HCT116 (cell line): ENCODE results near the gene SF3B1. TPM values are rescaled to one million over a fixed set of nuclear protein-coding genes. Genes with fewer than 3 reads are reported as not detected.

Experiments used
- ATAC-seq: fragments of 200-7000 bp; cut with Tn5 transposase; 2 replicates; pipeline ENCODE4 v1.9.1; 2020; ENCODE audit warnings: mild to moderate bottlenecking, moderate library complexity
- BruUV-seq: library from RNA; stranded (reverse); fragments of 400-500 nt; replicated peaks from 2 replicates; lab custom pipeline; 2021; lab: Mats Ljungman, UMichigan
- CTCF ChIA-PET: fragments of 300-600 bp; sonication (Branson Sonifier 250); formaldehyde crosslinking; loops from one replicate; lab custom pipeline; 2021; ENCODE audit warnings: antibody characterized with exemption; lab: Charles Lee
- POLR2A ChIA-PET: fragments of 300-600, 350-600 bp; sonication (Branson Sonifier 250); formaldehyde crosslinking; loops from one replicate; lab custom pipeline; 2021; ENCODE audit warnings: antibody characterized with exemption; lab: Charles Lee
- RAD21 ChIA-PET, 2 experiments: fragments of 300-600 bp; sonication (Branson Sonifier 250); formaldehyde crosslinking; loops; one replicate each; lab custom pipeline; 2023; ENCODE audit warnings: low total read pairs in 2 of 2; ENCODE audit not compliant: uncharacterized antibody in 2 of 2, unreplicated experiment in 2 of 2, low non-redundant PET in 1 of 2; lab: Charles Lee
- DNase-seq: peaks from one replicate; pipeline ENCODE4 v3.0.0-alpha.2; 2010; ENCODE audit warnings: low read depth, low spot score
- H2AFZ ChIP-seq: fragments of 200-600 bp; shearing (Covaris generic), sonication (generic); 2 replicates; pipeline ENCODE4 v1.6.1; 2017; ENCODE audit warnings: low read depth, mixed run types, mixed read lengths, antibody characterized with exemption, low read length; ENCODE audit not compliant: poor library complexity, severe bottlenecking
- H3K27ac ChIP-seq: 2 replicates; pipeline ENCODE4 v1.5.1; 2012; ENCODE audit warnings: low read depth, low read length
- H3K27me3 ChIP-seq: fragments of 200-600 bp; sonication (generic); 2 replicates; pipeline ENCODE4 v1.6.1; 2016; ENCODE audit warnings: mixed run types, low read length, mixed read lengths; ENCODE audit not compliant: insufficient read depth
- H3K36me3 ChIP-seq, 2 experiments: fragments of 200-500 bp in 1 of 2; fragments of 200-600 bp in 1 of 2; sonication (Bioruptor generic) in 1 of 2; sonication (generic) in 1 of 2; 2 replicates each; pipeline versions ENCODE4 v1.5.1 to v1.6.1; 2014 to 2016; ENCODE audit warnings: low read length in 2 of 2, inconsistent platforms in 1 of 2, mixed read lengths in 1 of 2, mixed run types in 1 of 2; ENCODE audit not compliant: insufficient read depth in 2 of 2, control insufficient read depth in 1 of 2
- H3K4me1 ChIP-seq, 2 experiments: fragments of 200-600 bp in 1 of 2; sonication (generic) in 1 of 2; 2 replicates each; pipeline versions ENCODE4 v1.5.1 to v1.6.1; 2012 to 2017; ENCODE audit warnings: low read length in 2 of 2, inconsistent platforms in 1 of 2, mild to moderate bottlenecking in 1 of 2, mixed read lengths in 1 of 2, mixed run types in 1 of 2, moderate library complexity in 1 of 2; ENCODE audit not compliant: insufficient read depth in 2 of 2, control insufficient read depth in 1 of 2
- H3K4me2 ChIP-seq: fragments of 200-600 bp; sonication (generic); 2 replicates; pipeline ENCODE4 v1.6.1; 2017; ENCODE audit warnings: mixed run types, low read length, mixed read lengths
- H3K4me3 ChIP-seq, 2 experiments: fragments of 200-600 bp in 1 of 2; sonication (generic) in 1 of 2; replicated peaks in 1 of 2; 2 replicates each; pipeline ENCODE4 v1.5.1; 2011 to 2016; ENCODE audit warnings: low read length in 2 of 2, control low read depth in 1 of 2, low read depth in 1 of 2, mild to moderate bottlenecking in 1 of 2, mixed read lengths in 1 of 2, mixed run types in 1 of 2
- H3K79me2 ChIP-seq: fragments of 200-600 bp; sonication (generic); 2 replicates; pipeline ENCODE4 v1.6.1; 2017; ENCODE audit warnings: mild to moderate bottlenecking, mixed run types, low read length, moderate library complexity, mixed read lengths; ENCODE audit not compliant: insufficient read depth
- H3K9ac ChIP-seq: fragments of 200-600 bp; sonication (generic); 2 replicates; pipeline ENCODE4 v1.6.1; 2016; ENCODE audit warnings: low read length, mixed read lengths
- H3K9me2 ChIP-seq: fragments of 200-600 bp; sonication (generic), shearing (Covaris generic); 2 replicates; pipeline ENCODE4 v1.6.1; 2017; ENCODE audit warnings: mixed run types, mild to moderate bottlenecking, moderate library complexity; ENCODE audit not compliant: insufficient read depth
- H3K9me3 ChIP-seq, 2 experiments: fragments of 200-500 bp in 1 of 2; fragments of 200-600 bp in 1 of 2; sonication (Bioruptor generic) in 1 of 2; sonication (generic) in 1 of 2; 2 replicates each; pipeline ENCODE4 v1.6.1; 2014 to 2017; ENCODE audit warnings: low read length in 2 of 2, mixed read lengths in 2 of 2, inconsistent platforms in 1 of 2, low read depth in 1 of 2, mild to moderate bottlenecking in 1 of 2, mixed run types in 1 of 2, moderate library complexity in 1 of 2; ENCODE audit not compliant: control insufficient read depth in 1 of 2, insufficient read depth in 1 of 2
- H4K20me1 ChIP-seq: fragments of 200-600 bp; sonication (generic), shearing (Covaris generic); 2 replicates; pipeline ENCODE4 v1.6.1; 2017; ENCODE audit warnings: mixed run types, mild to moderate bottlenecking, moderate library complexity; ENCODE audit not compliant: insufficient read depth
- CEBPB ChIP-seq: IDR thresholded peaks from 2 replicates; pipeline ENCODE4 v1.6.1; 2012; ENCODE audit warnings: low read depth
- CTCF ChIP-seq, 3 experiments: fragments of 200-600 bp in 1 of 3; sonication (generic) in 1 of 3; IDR thresholded peaks in 2 of 3; conservative IDR thresholded peaks in 1 of 3; 2 replicates each; pipeline ENCODE4 v1.5.1; 2012 to 2017; ENCODE audit warnings: low read depth in 2 of 3, low read length in 2 of 3, antibody characterized with exemption in 1 of 3, borderline replicate concordance in 1 of 3, control low read depth in 1 of 3, mild to moderate bottlenecking in 1 of 3, mixed read lengths in 1 of 3, mixed run types in 1 of 3, moderate library complexity in 1 of 3; ENCODE audit not compliant: insufficient read depth in 1 of 3
- EGR1 ChIP-seq: IDR thresholded peaks from 2 replicates; pipeline ENCODE4 v1.6.1; 2012; ENCODE audit warnings: low read depth
- ELF1 ChIP-seq: IDR thresholded peaks from 2 replicates; pipeline ENCODE4 v1.6.1; 2012; ENCODE audit warnings: low read depth, borderline replicate concordance
- EZH2 ChIP-seq: fragments of 200-600 bp; sonication (generic); IDR thresholded peaks from 2 replicates; pipeline ENCODE4 v1.6.1; 2017; ENCODE audit warnings: antibody characterized with exemption, mixed run types
- EZH2phosphoT487 ChIP-seq: fragments of 200-600 bp; IDR thresholded peaks from 2 replicates; pipeline ENCODE4 v1.6.1; 2018; ENCODE audit warnings: antibody characterized with exemption, borderline replicate concordance
- JUND ChIP-seq: IDR thresholded peaks from 2 replicates; pipeline ENCODE4 v1.6.1; 2012
- MAX ChIP-seq: IDR thresholded peaks from 2 replicates; pipeline ENCODE4 v1.6.1; 2012
- POLR2A ChIP-seq: IDR thresholded peaks from 2 replicates; pipeline ENCODE4 v1.7.0; 2011; ENCODE audit warnings: borderline replicate concordance; ENCODE audit not compliant: insufficient read depth, insufficient read length; ENCODE audit errors: extremely low read depth
- POLR2AphosphoS5 ChIP-seq: IDR thresholded peaks from 2 replicates; pipeline ENCODE4 v1.6.1; 2011; ENCODE audit warnings: mild to moderate bottlenecking, low read depth, low read length, moderate library complexity
- SIN3A ChIP-seq: IDR thresholded peaks from 2 replicates; pipeline ENCODE4 v1.6.1; 2012; ENCODE audit warnings: low read depth
- SP1 ChIP-seq: IDR thresholded peaks from 2 replicates; pipeline ENCODE4 v1.6.1; 2012; ENCODE audit warnings: low read depth
- YY1 ChIP-seq: IDR thresholded peaks from 2 replicates; pipeline ENCODE4 v1.6.1; 2011; ENCODE audit warnings: low read length, low read depth, moderate library complexity, mild to moderate bottlenecking; ENCODE audit not compliant: insufficient replicate concordance; ENCODE audit errors: extremely low read depth
- ZFX ChIP-seq: fragments of 450-650 bp; IDR thresholded peaks from 2 replicates; pipeline ENCODE4 v1.6.1; 2017
- intact Hi-C: fragments of 100-400 bp; cut with micrococcal nuclease; formaldehyde crosslinking; loops from 2 replicates; pipeline ENCODE4 v1.10.0; 2022
- total RNA-seq: library from RNA; stranded (reverse); gene quantifications from one replicate; pipeline ENCODE4 v1.2.1, GENCODE V29; 2021; ENCODE audit not compliant: unreplicated experiment

SF3B1 gene
- total RNA-seq, 1 experiment from 2014 or later: 282 TPM

- Histone ChIP-seq H3K36me3 (no peaks in the 10 kb centered on the region), H3K9me3 (no peaks in the 10 kb centered on the region), H4K20me1 (no peaks in the 10 kb centered on the region), H3K4me2 (peak within 1 kb of the TSS; percentile 84), H3K9ac (peak within 1 kb of the TSS; percentile 86), H3K79me2 (peaks cover 44% of the 10 kb centered on the region), H3K27ac (peak within 1 kb of the TSS; percentile 70), H3K9me2 (no peaks in the 10 kb centered on the region), H3K4me3 (peak within 1 kb of the TSS; percentile 84 to 99), H2AFZ (peak within 1 kb of the TSS; percentile 55), H3K27me3 (no peaks in the 10 kb centered on the region), H3K4me1 (peaks cover 4 to 13% of the 10 kb centered on the region in 2 experiments; a peak in 2 of 4 replicates)
- CTCF ChIA-PET: no interaction called here
- DNase-seq: peak; percentile 99
- intact Hi-C loops: loop anchor here (1.0 kb wide), 2 partner anchors 18 to 47 kb away; partner anchors contain the start of genes HSPE1 and SF3B1
- no TSS peak for BruUV-seq
- peak; percentile 84 for TF ChIP-seq SIN3A
- peak; percentile 77 for TF ChIP-seq YY1
- TF ChIP-seq POLR2AphosphoS5: peak; percentile 81
- peak; percentile 75 for TF ChIP-seq MAX
- TF ChIP-seq SP1: peak; percentile 87
- TF ChIP-seq EGR1: no peak; the same call in 1 of the 2 replicates
- peak; percentile 37; the same call in 1 of the 2 replicates for TF ChIP-seq ZFX
- TF ChIP-seq CEBPB: peak; percentile 92
- peak; percentile 96 for TF ChIP-seq ELF1
- no peak for TF ChIP-seq EZH2
- TF ChIP-seq CTCF (IDR thresholded peaks at IDR 0.05 in 2 of 3, conservative IDR thresholded peaks at IDR 0.05 in 1 of 3; ENCODE audit: borderline replicate concordance in 1 of 3, insufficient read depth in 1 of 3, low read depth in 2 of 3, low read length in 2 of 3): no peak; a peak in 1 of 6 replicates
- peak; percentile 12; the same call in 1 of the 2 replicates for TF ChIP-seq JUND
- TF ChIP-seq POLR2A: peak; percentile 53
- TF ChIP-seq EZH2phosphoT487: no peak
- RAD21 ChIA-PET: no interaction called here
- peak; percentile 95 for ATAC-seq
- POLR2A ChIA-PET: interaction anchor here (0.8 to 1.3 kb wide), 7 partner anchors 14 to 63 kb away, joined by 3 to 14 read pairs (median 4); partner anchors contain the start of genes HSPD1, HSPE1, MOB4 and SF3B1
These were observed 18.5 kb upstream of the SF3B1 start, which contains the start of gene COQ10B for GRCh38 chr2:197453123-197453913. TSS of gene COQ10B (plus strand) at chr2:197453552. CDS start at chr2:197453561, 9 bp downstream.
